Heart left ventricle (tissue), 16 donors: ENCODE data around the gene RXFP4. TPM values are rescaled to one million over a fixed set of nuclear protein-coding genes. Genes with fewer than 3 reads are reported as not detected.

Experiments used
- ATAC-seq, 4 donors: fragments of 200-7000 bp; cut with Tn5 transposase; one replicate each; pipeline ENCODE4 v1.9.1; 2020 to 2022; ENCODE audit warnings: moderate library complexity in 4 of 4, mild to moderate bottlenecking in 3 of 4, moderate number of reproducible peaks in 1 of 4
- DNase-seq, 5 donors: peaks; one replicate each; pipeline ENCODE4 v3.0.0-alpha.2; 2020
- H3K27ac ChIP-seq, 12 donors: fragments of 200-600 bp; sonication (generic) in 4 of 12; one replicate each; pipeline versions ENCODE4 v1.5.0 to v1.8.0; 2016 to 2022; ENCODE audit warnings: mild to moderate bottlenecking in 2 of 12
- H3K27me3 ChIP-seq, 9 donors: fragments of 200-600 bp; sonication (generic) in 2 of 9; one replicate each; pipeline versions ENCODE4 v1.5.1 to v1.8.0; 2016 to 2022; ENCODE audit warnings: mild to moderate bottlenecking in 3 of 9
- H3K36me3 ChIP-seq, 9 donors: fragments of 200-600 bp; sonication (generic) in 2 of 9; one replicate each; pipeline versions ENCODE4 v1.5.0 to v1.8.0; 2018 to 2022; ENCODE audit warnings: mild to moderate bottlenecking in 2 of 9
- H3K4me1 ChIP-seq, 12 donors: fragments of 200-600 bp; sonication (generic) in 4 of 12; one replicate each; pipeline versions ENCODE4 v1.5.0 to v1.8.0; 2016 to 2022; ENCODE audit warnings: mild to moderate bottlenecking in 3 of 12
- H3K4me3 ChIP-seq, 12 donors: fragments of 200-600 bp; sonication (generic) in 4 of 12; one replicate each; pipeline versions ENCODE4 v1.5.0 to v1.8.0; 2017 to 2022; ENCODE audit warnings: mild to moderate bottlenecking in 9 of 12, moderate library complexity in 4 of 12
- H3K9me3 ChIP-seq, 12 donors: fragments of 200-600 bp; sonication (generic) in 4 of 12; one replicate each; pipeline versions ENCODE4 v1.5.0 to v1.8.0; 2016 to 2022; ENCODE audit warnings: mild to moderate bottlenecking in 1 of 12
- POLR2A ChIP-seq, 2 donors: fragments of 450-650 bp; IDR thresholded peaks; one replicate each; pipeline ENCODE4 v1.6.1; 2017; ENCODE audit warnings: antibody characterized with exemption in 2 of 2, mild to moderate bottlenecking in 2 of 2, moderate library complexity in 2 of 2
- WGBS, 4 donors: extraction: QIAGEN DNeasy Blood & Tissue Kit in 2 of 4; methylation state at CpG; one replicate each; pipeline versions ENCODE4 v1.1.5 to v1.1.7; 2013 to 2018; 5-methylcytosine and 5-hydroxymethylcytosine counted together
- intact Hi-C, 10 donors: fragments of 100-400 bp; cut with DNase I; formaldehyde crosslinking; loops; one replicate each; pipeline versions ENCODE4 v1.11.1 to v1.14.2; 2022
- polyA plus RNA-seq, 2 donors: library from polyadenylated mRNA; stranded (reverse); fragments of 200-250 nt; gene quantifications; one replicate each; pipeline ENCODE4 v1.2.3, GENCODE V29; 2013
- total RNA-seq, 9 donors: library from RNA; depleted of rRNA in 2 of 9; stranded (reverse); fragments of >200 nt in 2 of 9; fragmentation: NEBNext Ultra II Directional in 3 of 9; extraction: Animal tissue kit (Norgen Biotek cat#: 25700) in 3 of 9; gene quantifications; one replicate each; pipeline versions ENCODE4 v1.1.0 to v1.2.4, GENCODE V29; 2016 to 2023
- TF ChIP-seq, protein P1 (sequence below), 12 donors: fragments of 200-600 bp; sonication (generic) in 4 of 12; IDR thresholded peaks; one replicate each; pipeline versions ENCODE4 v1.5.0 to v1.8.0; 2018 to 2022; ENCODE audit warnings: antibody characterized with exemption in 12 of 12, mild to moderate bottlenecking in 5 of 12
- donor health status: ischemic (EF 13 %, LVEDD 7.1; RV severe dilation, severe dysfunction).
- donor health status: healthy with polysubstance abuse.
- donor health status: DM: no; HTN: yes; CAD: no.
- donor health status: DM: no; HTN: no; CAD: no.
- donor health status: ischemic (EF 25% LVEDD 6.9; RV normal size, moderate dysfunction).
- donor health status: ischemic (EF 25% LVEDD 5.7; RV mildly dilated, moderate dysfunction).
- donor health status: healthy.
- donor health status: DM: yes; HTN: yes; CAD: no.
- donor health status: ischemic (EF 35%, LVEDD 5.7; RV mildly dilated, moderate dysfunction).
- donor health status: nonischemic (EF 11% LVEDD 7.7; RV severe dilation, severe dysfunction).
- donor health status: DM: yes; HTN: yes; CAD: no.
- donor health status: PGD.
- donor health status: ischemic (EF 29% LVEDD 5.4; RV normal size, mild dysfunction).
- donor health status: nonischemic (EF 23%, LVEDD 6.1; RV moderate dilation, normal function).

The RXFP4 gene
- total and polyA plus RNA-seq, 11 donors = 0.07 TPM; not detected in 10

DNA sequence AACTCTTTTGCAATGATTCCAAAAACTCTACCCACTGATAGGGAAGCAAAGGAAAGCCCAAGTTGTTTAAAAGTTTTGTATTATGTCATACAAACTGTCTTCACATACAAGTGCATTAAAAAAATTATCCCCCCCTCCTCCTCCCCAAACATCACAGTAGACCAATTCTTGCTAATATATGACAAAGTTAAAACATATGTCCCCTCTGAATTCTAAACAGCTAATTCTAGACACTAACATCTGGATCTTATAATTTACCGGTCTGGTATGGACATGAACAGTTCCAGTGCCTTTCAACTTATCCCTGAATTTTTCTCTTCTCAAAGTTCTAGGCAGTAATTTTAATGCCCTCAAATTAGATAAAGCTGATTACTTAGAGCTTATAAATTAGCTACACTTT is 43.7 kb upstream of the RXFP4 start:
- H3K4me1 ChIP-seq = peaks cover 0 to 22% (median 14%) of the 10 kb centered on the region in 12 donors
- no peaks in the 10 kb centered on the region for H3K9me3 ChIP-seq
- ATAC-seq = no peak
- 78 to 91% (median 87%) methylated on average over 1 of the region's 1 CpG for WGBS, 4 donors
- intact Hi-C loops = loop anchor here in 1 of 10 donors (10.0 kb wide), 1 partner anchor 93 kb away; no protein-coding TSS in a partner anchor
- H3K36me3 ChIP-seq = peaks cover 0 to 75% (median 67%) of the 10 kb centered on the region in 9 donors
- no peak for TF ChIP-seq POLR2A (IDR thresholded peaks at IDR 0.05)
- TF ChIP-seq, protein P1, sequence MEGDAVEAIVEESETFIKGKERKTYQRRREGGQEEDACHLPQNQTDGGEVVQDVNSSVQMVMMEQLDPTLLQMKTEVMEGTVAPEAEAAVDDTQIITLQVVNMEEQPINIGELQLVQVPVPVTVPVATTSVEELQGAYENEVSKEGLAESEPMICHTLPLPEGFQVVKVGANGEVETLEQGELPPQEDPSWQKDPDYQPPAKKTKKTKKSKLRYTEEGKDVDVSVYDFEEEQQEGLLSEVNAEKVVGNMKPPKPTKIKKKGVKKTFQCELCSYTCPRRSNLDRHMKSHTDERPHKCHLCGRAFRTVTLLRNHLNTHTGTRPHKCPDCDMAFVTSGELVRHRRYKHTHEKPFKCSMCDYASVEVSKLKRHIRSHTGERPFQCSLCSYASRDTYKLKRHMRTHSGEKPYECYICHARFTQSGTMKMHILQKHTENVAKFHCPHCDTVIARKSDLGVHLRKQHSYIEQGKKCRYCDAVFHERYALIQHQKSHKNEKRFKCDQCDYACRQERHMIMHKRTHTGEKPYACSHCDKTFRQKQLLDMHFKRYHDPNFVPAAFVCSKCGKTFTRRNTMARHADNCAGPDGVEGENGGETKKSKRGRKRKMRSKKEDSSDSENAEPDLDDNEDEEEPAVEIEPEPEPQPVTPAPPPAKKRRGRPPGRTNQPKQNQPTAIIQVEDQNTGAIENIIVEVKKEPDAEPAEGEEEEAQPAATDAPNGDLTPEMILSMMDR (IDR thresholded peaks at IDR 0.05) = no peak
- H3K4me3 ChIP-seq = no peak overlapping the region
- no peak for DNase-seq
- no peaks in the 10 kb centered on the region for H3K27me3 ChIP-seq
- H3K27ac ChIP-seq = no peak overlapping the region

DNA sequence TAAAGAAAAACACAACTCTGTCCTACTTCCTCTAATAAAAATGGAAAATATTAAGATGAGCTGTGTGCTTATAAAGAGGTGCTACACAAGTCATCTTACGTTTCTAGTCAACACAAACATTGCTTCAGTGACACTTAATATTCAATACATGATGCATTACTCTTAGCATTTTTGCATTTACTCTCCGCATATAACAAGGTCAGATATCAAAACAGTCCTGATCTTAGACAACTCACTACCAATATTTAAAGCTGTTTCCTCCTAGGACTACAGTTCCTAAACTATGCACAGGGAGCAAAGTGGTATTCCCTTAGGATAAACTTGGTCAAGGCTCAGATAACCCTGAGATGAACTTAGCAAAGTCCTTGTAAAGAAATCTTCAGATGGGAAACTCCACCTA is 42.5 kb upstream of the RXFP4 start:
- Histone ChIP-seq H3K27ac (no peak overlapping the region), H3K9me3 (no peaks in the 10 kb centered on the region), H3K4me3 (no peak overlapping the region), H3K27me3 (no peaks in the 10 kb centered on the region), H3K36me3 (peaks cover 0 to 86% (median 79%) of the 10 kb centered on the region in 9 donors), H3K4me1 (peaks cover 0 to 12% (median 4%) of the 10 kb centered on the region in 12 donors)
- WGBS, 4 donors = 78 to 82% (median 81%) methylated on average over 2 of the region's 2 CpGs
- ATAC-seq = no peak
- no peak for TF ChIP-seq POLR2A (IDR thresholded peaks at IDR 0.05)
- TF ChIP-seq, protein P1 (IDR thresholded peaks at IDR 0.05) = no peak
- intact Hi-C loops = loop anchor here in 1 of 10 donors (10.0 kb wide), 1 partner anchor 94 kb away; no protein-coding TSS in a partner anchor
- no peak for DNase-seq

DNA sequence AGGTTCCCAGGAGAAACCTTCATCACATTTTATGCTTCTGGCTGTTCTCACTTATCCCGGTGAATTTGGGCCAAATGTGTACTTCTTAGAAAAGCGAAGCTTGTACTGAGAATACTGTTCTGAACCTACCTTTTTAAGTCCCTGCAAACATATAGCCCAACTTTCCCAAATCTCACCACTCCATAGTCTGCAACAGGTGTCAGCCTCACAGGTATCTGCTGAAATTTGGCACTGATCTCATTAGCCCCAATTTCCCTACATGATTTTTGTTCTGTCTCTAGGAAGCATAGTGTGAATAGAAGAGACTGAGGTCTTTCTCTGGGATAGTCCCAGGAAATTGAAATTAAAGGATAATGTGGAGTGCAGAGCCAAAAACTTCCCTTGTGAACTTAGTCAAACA is 41.8 kb upstream of the RXFP4 start:
- no peak for ATAC-seq
- H3K4me1 ChIP-seq = peaks cover 0 to 6% (median 0%) of the 10 kb centered on the region in 12 donors

DNA sequence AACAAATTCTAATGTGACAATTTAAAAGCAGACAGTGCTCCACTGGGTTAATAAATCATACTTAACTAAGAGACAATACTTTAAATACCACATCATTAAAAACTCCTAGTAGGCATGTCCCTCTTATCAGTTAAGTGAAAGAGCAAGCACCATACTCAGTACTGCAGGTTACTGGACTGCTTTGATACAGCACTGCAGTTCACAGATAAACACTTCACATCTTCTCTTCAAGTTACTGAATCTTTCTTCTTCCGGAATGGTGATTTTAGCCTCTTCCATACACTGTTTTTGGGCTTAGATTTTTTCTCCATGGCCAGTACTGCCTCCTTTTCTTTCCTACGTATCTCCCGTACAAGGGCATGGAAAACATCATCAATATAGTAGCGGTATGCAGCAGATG is 41.3 kb upstream of the RXFP4 start:
- H3K27me3 ChIP-seq = no peaks in the 10 kb centered on the region
- WGBS, 4 donors = 85 to 87% (median 86%) methylated on average over 4 of the region's 4 CpGs
- ATAC-seq (no peak), DNase-seq (no peak)
- peaks cover 0 to 6% (median 0%) of the 10 kb centered on the region in 12 donors for H3K4me1 ChIP-seq
- no peak overlapping the region for H3K4me3 ChIP-seq
- H3K9me3 ChIP-seq = no peaks in the 10 kb centered on the region
- H3K36me3 ChIP-seq = peaks cover 6 to 99% (median 91%) of the 10 kb centered on the region in 9 donors
- intact Hi-C loops = no loop called here
- no peak overlapping the region for H3K27ac ChIP-seq
- no peak for TF ChIP-seq POLR2A (IDR thresholded peaks at IDR 0.05)
- TF ChIP-seq, protein P1 (IDR thresholded peaks at IDR 0.05) = no peak

More for the DNA sequence above, 41.8 kb upstream of the RXFP4 start:
- no peak for DNase-seq
- Histone ChIP-seq H3K27me3 (no peaks in the 10 kb centered on the region), H3K36me3 (peaks cover 4 to 94% (median 87%) of the 10 kb centered on the region in 9 donors), H3K4me3 (no peak overlapping the region), H3K27ac (no peak overlapping the region), H3K9me3 (no peaks in the 10 kb centered on the region)
- WGBS, 4 donors = 96 to 99% (median 97%) methylated on average over 2 of the region's 2 CpGs
- intact Hi-C loops = loop anchor here in 1 of 10 donors (10.0 kb wide), 1 partner anchor 95 kb away; no protein-coding TSS in a partner anchor
- TF ChIP-seq POLR2A (IDR thresholded peaks at IDR 0.05) = no peak
- TF ChIP-seq, protein P1 (IDR thresholded peaks at IDR 0.05) = no peak
